Right ventricle myocardium superior (tissue), 1 donor: Measurements from ENCODE around the gene VSIG10. TPM values are rescaled to one million over a fixed set of nuclear protein-coding genes. Genes with fewer than 3 reads are reported as not detected.
A peak's percentile ranks its signal among the peaks of the same experiment; 100 is the strongest.

Experiments
- ATAC-seq: fragments of 200-7000 bp; cut with Tn5 transposase; one replicate; pipeline ENCODE4 v1.9.1; 2020; ENCODE audit warnings: mild to moderate bottlenecking; ENCODE audit not compliant: poor library complexity
- DNase-seq: peaks from one replicate; pipeline ENCODE4 v3.0.0-alpha.2; 2020
- intact Hi-C: fragments of 100-400 bp; cut with DNase I; formaldehyde crosslinking; loops from one replicate; pipeline ENCODE4 v1.11.2; 2022
- total RNA-seq: library from RNA; stranded (reverse); fragmentation: NEBNext Ultra II Directional; extraction: Animal tissue kit (Norgen Biotek cat#: 25700); gene quantifications from one replicate; pipeline ENCODE4 v1.2.1, GENCODE V29; 2021
- donor health status: DM: no; HTN: yes; CAD: no; lungs with severe emphysema.

Gene VSIG10
- total RNA-seq, 1 donor from 2014 or later = 12.0 TPM

- intact Hi-C loops = no loop called here
- ATAC-seq = no peak
Measured at GRCh38 chr12:118064608-118065007, 39.2 kb downstream of the VSIG10 start.

GRCh38 chr12:118063576-118064391 lies 40.0 kb downstream of the VSIG10 start:
- DNase-seq (no peak), ATAC-seq (no peak)
- intact Hi-C loops = no loop called here

More at GRCh38 chr12:118064608-118065007, 39.2 kb downstream of the VSIG10 start:
- DNase-seq = no peak

- DNase-seq = no peak
- intact Hi-C loops = no loop called here
- peak; percentile 62 for ATAC-seq
Measured at GRCh38 chr12:118061873-118062843, 41.7 kb downstream of the VSIG10 start.

- ATAC-seq (peak; percentile 62), DNase-seq (peak; percentile 87)
- intact Hi-C loops = no loop called here
Measured at GRCh38 chr12:118061011-118061872, 42.6 kb downstream of the VSIG10 start, which contains the start of gene WSB2. TSS of gene WSB2 (minus strand) at chr12:118061179. CDS start at chr12:118061048, 131 bp downstream.

DNA sequence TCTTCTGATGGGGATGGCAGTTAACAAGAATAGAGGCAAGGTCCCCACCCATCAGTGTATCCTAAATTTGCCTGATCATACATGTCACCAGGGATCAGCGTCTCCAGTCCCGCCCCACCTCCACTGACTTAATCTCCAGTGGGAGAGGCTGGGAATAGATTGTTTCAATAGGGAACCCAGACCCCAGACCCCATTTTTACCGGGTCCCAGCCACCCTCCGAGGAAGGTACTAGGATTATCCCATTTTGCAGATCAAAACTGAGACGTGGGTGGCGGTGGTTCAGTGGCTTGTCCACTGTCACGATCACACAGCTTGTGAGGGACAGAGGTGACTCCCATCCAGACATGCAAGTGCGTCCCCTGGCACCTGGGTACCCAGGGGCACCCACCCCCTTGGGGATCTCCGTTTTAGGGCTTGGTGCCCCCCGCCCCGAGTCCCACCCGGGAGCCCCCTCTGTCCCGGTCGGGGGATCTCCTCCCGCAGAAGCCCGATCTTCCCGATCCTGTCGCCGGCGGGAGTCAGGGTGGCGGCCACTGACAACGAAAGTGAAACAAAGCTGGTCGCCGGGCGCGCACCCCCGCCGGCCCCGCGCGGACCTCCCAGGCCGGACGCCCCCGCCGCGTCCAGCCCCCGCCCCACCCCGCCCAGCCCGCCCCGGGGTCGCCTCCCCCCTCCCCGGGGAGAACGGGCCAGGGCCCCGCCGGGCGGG lies 43.4 kb downstream of the VSIG10 start:
- DNase-seq (peak; percentile 77), ATAC-seq (peak; percentile 32)
- intact Hi-C loops = no loop called here

- intact Hi-C loops = no loop called here
- no peak for DNase-seq
- ATAC-seq = no peak
Measured at GRCh38 chr12:118059341-118060191, 44.2 kb downstream of the VSIG10 start.

- ATAC-seq (no peak), DNase-seq (no peak)
- intact Hi-C loops = no loop called here
Measured at GRCh38 chr12:118058881-118059280, 44.9 kb downstream of the VSIG10 start.

- DNase-seq (no peak), ATAC-seq (no peak)
- intact Hi-C loops = no loop called here
Measured at GRCh38 chr12:118058227-118058626, 45.6 kb downstream of the VSIG10 start.

DNA sequence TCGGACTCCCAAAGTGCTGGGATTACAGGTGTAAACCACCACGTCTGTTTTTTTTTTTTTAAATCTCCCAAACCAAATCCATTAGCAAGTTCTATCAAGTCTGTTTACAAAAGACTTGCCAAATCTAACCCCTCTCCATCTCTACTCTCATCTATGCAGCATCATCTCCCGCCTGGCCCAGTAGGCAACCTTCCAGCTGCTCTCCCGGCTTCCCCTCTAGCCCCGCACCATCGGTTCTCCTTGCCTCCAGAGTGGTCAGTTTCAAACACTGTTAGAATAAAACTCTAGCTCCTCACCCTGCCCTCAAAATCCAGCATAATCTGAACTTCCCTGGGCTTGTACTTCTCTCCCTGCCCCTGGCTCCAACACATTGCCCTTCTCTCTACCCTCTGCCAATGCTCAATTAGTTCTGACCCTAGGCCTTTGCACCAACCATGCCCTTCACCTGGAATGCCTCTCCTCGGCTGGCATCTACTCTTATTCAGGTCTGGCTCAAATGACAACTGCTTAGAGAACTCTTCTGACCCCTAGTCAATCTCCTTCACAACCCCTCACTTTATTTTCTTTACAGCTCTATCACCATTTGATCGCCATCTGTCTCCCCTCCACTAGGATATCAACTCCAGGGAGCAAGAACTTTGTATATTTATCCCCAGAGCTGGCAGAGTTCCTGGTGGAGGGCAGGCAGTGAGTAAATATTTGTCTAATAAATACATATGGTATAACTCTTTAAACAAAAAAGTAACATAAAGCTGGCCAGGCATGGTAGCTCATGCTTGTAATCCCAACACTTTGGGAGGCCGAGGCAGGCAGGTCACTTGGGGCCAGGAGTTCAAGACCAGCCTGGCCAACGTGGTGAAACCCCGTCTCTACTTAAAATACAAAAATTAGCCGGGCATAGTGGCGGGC lies 47.7 kb downstream of the VSIG10 start:
- no peak for ATAC-seq
- no peak for DNase-seq
- intact Hi-C loops = no loop called here

DNA sequence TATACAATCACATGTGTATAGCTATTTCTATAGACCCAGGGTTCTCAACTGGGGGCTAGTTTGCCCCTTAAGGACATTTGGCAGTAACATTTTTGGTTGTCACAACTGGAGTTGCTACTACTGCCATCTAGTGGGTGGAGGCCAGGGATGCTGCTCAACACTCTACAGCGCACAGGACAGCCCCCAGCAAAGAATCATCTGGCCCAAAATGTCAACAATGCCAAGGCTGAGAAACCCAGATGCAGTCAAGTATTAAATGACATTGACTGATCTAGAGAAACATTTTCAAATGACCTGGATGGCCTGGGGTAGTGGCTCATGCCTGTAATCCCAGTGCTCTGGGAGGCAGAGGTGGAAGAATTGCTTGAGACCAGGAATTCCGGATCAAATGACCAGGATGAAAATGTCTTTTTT lies 48.7 kb downstream of the VSIG10 start:
- intact Hi-C loops = no loop called here
- DNase-seq (peak; percentile 52), ATAC-seq (no peak)

DNA sequence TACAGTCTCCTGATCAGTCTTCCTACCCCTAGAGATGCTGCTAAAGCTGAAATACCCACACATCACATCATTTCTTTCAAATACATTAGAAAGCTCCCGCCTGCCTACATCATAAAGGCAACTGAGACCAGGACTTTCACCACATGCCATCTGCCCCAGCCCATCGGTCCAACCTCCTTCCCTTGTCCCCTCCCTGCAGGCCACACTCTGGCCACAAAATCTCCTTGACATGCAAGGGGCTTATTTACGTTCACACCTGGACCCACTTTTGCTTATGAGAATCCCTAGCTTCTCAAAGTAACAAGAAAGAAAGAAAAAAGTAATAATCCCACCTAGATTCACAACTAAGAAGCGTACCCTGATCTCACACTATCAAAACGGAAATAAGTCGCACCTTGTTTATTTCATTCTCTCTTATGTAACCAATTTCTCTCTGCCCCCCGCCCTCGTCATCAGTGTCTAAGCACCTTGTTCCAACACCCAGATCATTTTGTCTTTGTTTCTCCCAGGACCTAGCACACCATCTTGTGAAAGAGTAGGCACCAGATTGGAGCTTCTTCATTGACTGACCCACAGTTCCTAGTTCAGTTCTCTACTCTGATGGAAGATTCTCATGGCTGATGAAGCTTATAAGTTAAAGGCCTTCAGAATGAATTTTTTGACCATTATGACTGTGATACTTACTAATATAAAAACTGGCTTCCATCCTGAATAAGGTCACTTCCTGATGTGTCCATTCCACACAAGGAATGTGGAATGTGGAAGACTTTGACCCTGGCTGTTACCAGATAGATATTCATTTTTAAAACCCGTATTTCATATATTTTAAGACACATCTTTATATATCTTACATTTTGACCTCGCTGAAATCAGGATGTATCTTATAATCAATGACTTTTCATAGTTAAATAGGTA lies 50.5 kb downstream of the VSIG10 start:
- ATAC-seq (no peak), DNase-seq (no peak)
- intact Hi-C loops = no loop called here

DNA sequence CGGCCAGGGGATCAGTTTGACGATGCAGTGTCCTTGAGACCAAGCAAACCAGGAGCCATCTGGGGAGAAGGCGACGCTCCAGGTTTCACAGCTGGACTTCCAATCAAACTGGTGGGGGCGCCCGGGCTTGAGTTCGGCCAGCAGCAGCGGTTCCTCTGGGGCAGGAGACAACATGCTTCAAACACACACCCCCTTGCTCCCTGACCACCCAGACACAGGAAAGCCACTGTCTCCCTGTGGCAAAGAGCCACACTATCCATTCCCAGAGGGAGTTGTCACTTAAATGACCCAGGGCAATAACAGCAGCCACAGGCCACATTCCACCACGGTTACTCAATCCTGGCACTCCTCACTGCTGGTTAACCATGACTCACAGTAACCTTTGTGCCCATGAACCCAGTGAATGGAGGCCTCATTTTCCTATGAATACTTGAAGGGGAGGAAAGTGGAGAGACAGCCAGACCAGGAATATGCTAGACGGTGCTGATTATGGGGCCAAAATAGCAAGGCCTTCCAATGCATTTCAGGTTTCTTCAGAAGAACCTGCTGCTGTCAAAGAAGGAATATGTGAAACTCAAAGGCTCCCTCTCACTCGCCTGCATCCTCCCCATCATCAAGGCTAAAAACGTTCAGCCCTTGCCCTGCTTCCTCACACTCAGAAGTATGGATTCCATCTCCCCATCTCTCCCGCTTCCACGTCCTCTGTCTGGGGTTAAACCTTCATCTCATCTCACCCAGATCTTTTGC lies 51.3 kb downstream of the VSIG10 start:
- intact Hi-C loops = no loop called here

GRCh38 chr12:118050972-118051910 lies 52.6 kb downstream of the VSIG10 start:
- DNase-seq = no peak
- ATAC-seq = no peak
- intact Hi-C loops = no loop called here

More for the DNA sequence above, 51.3 kb downstream of the VSIG10 start:
- DNase-seq (peak; percentile 79), ATAC-seq (peak; percentile 96)
